Upper lobe of left lung (tissue), 4 donors: ENCODE results near the gene SAP30BP.

Experiments used
- CTCF ChIP-seq, 6 experiments: fragments of 450-650 bp in 4 of 6; fragments of 200-600 bp in 2 of 6; sonication (generic) in 2 of 6; IDR thresholded peaks; one replicate each; pipeline ENCODE4 v1.5.1; 2016 to 2019; ENCODE audit warnings: antibody characterized with exemption in 6 of 6
- POLR2AphosphoS5 ChIP-seq, 2 donors: sonication (generic); formaldehyde crosslinking; IDR thresholded peaks; one replicate each; pipeline ENCODE4 v1.5.1; 2017; ENCODE audit warnings: antibody characterized with exemption in 2 of 2

GRCh38 chr17:75727391-75727790, 60.3 kb downstream of the SAP30BP start:
- TF ChIP-seq POLR2AphosphoS5 (IDR thresholded peaks at IDR 0.05) (no peak), CTCF (IDR thresholded peaks at IDR 0.05) (no peak)
